CD14-positive monocyte (primary cell): ENCODE data around the gene PPARG. TPM values are rescaled to one million over a fixed set of nuclear protein-coding genes. Genes with fewer than 3 reads are reported as not detected.

Experiments
- DNase-seq, 3 donors: peaks; one replicate each; pipeline ENCODE4 v3.0.0-alpha.2; 2011 to 2022
- H2AFZ ChIP-seq: 2 replicates; pipeline ENCODE4 v1.6.0; 2012; ENCODE audit warnings: mild to moderate bottlenecking, low read depth, low read length, inconsistent platforms; ENCODE audit not compliant: insufficient read depth, poor library complexity, severe bottlenecking
- H3K27ac ChIP-seq, 2 donors: 1 replicate in 1 of 2; 2 replicates in 1 of 2; pipeline ENCODE4 v1.5.1; 2012 to 2013; ENCODE audit warnings: low read length in 2 of 2, control low read depth in 1 of 2, inconsistent platforms in 1 of 2, low read depth in 1 of 2, mild to moderate bottlenecking in 1 of 2
- H3K27me3 ChIP-seq, 2 donors: one replicate each; pipeline versions ENCODE4 v1.6.0 to v1.6.1; 2011 to 2013; ENCODE audit warnings: low read length in 2 of 2; ENCODE audit not compliant: control insufficient read depth in 2 of 2, insufficient read depth in 2 of 2
- H3K36me3 ChIP-seq, 2 donors: replicated peaks in 1 of 2; 1 replicate in 1 of 2; 2 replicates in 1 of 2; pipeline versions ENCODE4 v1.5.1 to v1.6.1; 2012 to 2013; ENCODE audit warnings: low read length in 2 of 2, control low read depth in 1 of 2, inconsistent platforms in 1 of 2, mild to moderate bottlenecking in 1 of 2; ENCODE audit not compliant: insufficient read depth in 2 of 2, control insufficient read depth in 1 of 2
- H3K4me1 ChIP-seq, 2 donors: 1 replicate in 1 of 2; 2 replicates in 1 of 2; pipeline versions ENCODE4 v1.5.1 to v1.6.1; 2012 to 2013; ENCODE audit warnings: low read length in 2 of 2, control low read depth in 1 of 2, inconsistent platforms in 1 of 2, mild to moderate bottlenecking in 1 of 2, moderate library complexity in 1 of 2; ENCODE audit not compliant: insufficient read depth in 2 of 2, control insufficient read depth in 1 of 2
- H3K4me2 ChIP-seq: replicated peaks from 2 replicates; pipeline ENCODE3; 2012; ENCODE audit warnings: low read length, moderate library complexity, mild to moderate bottlenecking; ENCODE audit not compliant: poor library complexity, severe bottlenecking; ENCODE audit errors: extremely low read depth
- H3K4me3 ChIP-seq, 3 experiments: fragments of 200-600 bp in 1 of 3; sonication (generic) in 1 of 3; replicated peaks in 1 of 3; 1 replicate in 2 of 3; 2 replicates in 1 of 3; pipeline ENCODE4 v1.5.1; 2011 to 2013; ENCODE audit warnings: low read length in 3 of 3, mild to moderate bottlenecking in 3 of 3, control low read depth in 2 of 3, low read depth in 2 of 3, inconsistent platforms in 1 of 3, moderate library complexity in 1 of 3
- H3K79me2 ChIP-seq: 2 replicates; pipeline ENCODE4 v1.6.0; 2012; ENCODE audit warnings: mild to moderate bottlenecking, control low read depth, inconsistent platforms, low read length, moderate library complexity; ENCODE audit not compliant: insufficient read depth
- H3K9ac ChIP-seq: 2 replicates; pipeline ENCODE4 v1.6.0; 2017; ENCODE audit warnings: low read length, mild to moderate bottlenecking; ENCODE audit not compliant: insufficient read depth, poor library complexity, severe bottlenecking
- H3K9me3 ChIP-seq, 2 donors: replicated peaks in 1 of 2; 1 replicate in 1 of 2; 2 replicates in 1 of 2; pipeline versions ENCODE4 v1.5.1 to v1.6.1; 2012 to 2013; ENCODE audit warnings: low read length in 2 of 2, control low read depth in 1 of 2; ENCODE audit not compliant: control insufficient read depth in 1 of 2, insufficient read depth in 1 of 2
- H4K20me1 ChIP-seq: 2 replicates; pipeline ENCODE4 v1.6.0; 2012; ENCODE audit warnings: mild to moderate bottlenecking, low read length, control low read depth, moderate library complexity; ENCODE audit not compliant: insufficient read depth
- H3K27ac Mint-ChIP-seq, 7 donors: one replicate each; pipeline ENCODE4 v1.8.0; 2020; ENCODE audit warnings: mild to moderate bottlenecking in 7 of 7, mixed read lengths in 7 of 7, moderate library complexity in 6 of 7, inconsistent platforms in 2 of 7
- H3K27me3 Mint-ChIP-seq, 3 donors: one replicate each; pipeline ENCODE4 v1.8.0; 2021 to 2022; ENCODE audit warnings: low read depth in 3 of 3, mild to moderate bottlenecking in 3 of 3, mixed read lengths in 3 of 3, moderate library complexity in 3 of 3, inconsistent platforms in 1 of 3
- H3K36me3 Mint-ChIP-seq, 2 donors: one replicate each; pipeline ENCODE4 v1.8.0; 2020; ENCODE audit warnings: mixed read lengths in 2 of 2, inconsistent platforms in 1 of 2, mild to moderate bottlenecking in 1 of 2
- H3K4me1 Mint-ChIP-seq: one replicate; pipeline ENCODE4 v1.8.0; 2020; ENCODE audit warnings: mild to moderate bottlenecking, mixed read lengths
- H3K4me3 Mint-ChIP-seq, 2 donors: one replicate each; pipeline ENCODE4 v1.8.0; 2020; ENCODE audit warnings: mild to moderate bottlenecking in 2 of 2, mixed read lengths in 2 of 2, moderate library complexity in 1 of 2
- H3K9me3 Mint-ChIP-seq, 7 donors: one replicate each; pipeline ENCODE4 v1.8.0; 2020 to 2022; ENCODE audit warnings: mixed read lengths in 7 of 7, mild to moderate bottlenecking in 6 of 7, moderate library complexity in 6 of 7, inconsistent platforms in 2 of 7
- CTCF ChIP-seq: fragments of 200-600 bp; IDR thresholded peaks from one replicate; pipeline ENCODE4 v1.8.0; 2022; ENCODE audit warnings: antibody characterized with exemption, mild to moderate bottlenecking
- WGBS: methylation state at CpG from one replicate; pipeline ENCODE4 v1.1.5; 2013; ENCODE audit warnings: missing lambda C conversion rate; ENCODE audit not compliant: insufficient coverage; 5-methylcytosine and 5-hydroxymethylcytosine counted together
- intact Hi-C, 2 donors: fragments of 100-400 bp; cut with micrococcal nuclease; formaldehyde crosslinking; loops; one replicate each; pipeline versions ENCODE4 v1.15.0 to v1.15.1; 2023
- polyA plus RNA-seq, 3 donors: library from polyadenylated mRNA; depleted of rRNA in 1 of 3; unstranded in 2 of 3; stranded (reverse) in 1 of 3; fragments of 300-500 nt in 2 of 3; fragments of >200 nt in 1 of 3; fragmentation: Illumina TruSeq in 2 of 3; gene quantifications; 1 replicate in 2 of 3; 2 replicates in 1 of 3; pipeline ENCODE4 v1.2.3, GENCODE V29; 2012 to 2021

PPARG gene
- polyA plus RNA-seq, 3 donors, result 0.56 to 2.0 (median 0.97) TPM

GRCh38 chr3:12340506-12340905 is 51.6 kb downstream of the PPARG start:
- no CpG with 5 or more reads among the region's 2 CpGs for WGBS
- no peaks in the 10 kb centered on the region for H3K9me3 Mint-ChIP-seq

GRCh38 chr3:12342151-12342550 is 53.3 kb downstream of the PPARG start:
- no peak overlapping the region for H3K9ac ChIP-seq
- Mint-ChIP-seq H3K4me3 (no peak overlapping the region), H3K4me1 (peaks cover 18% of the 10 kb centered on the region), H3K36me3 (no peaks in the 10 kb centered on the region), H3K9me3 (no peaks in the 10 kb centered on the region), H3K27me3 (peaks cover 0 to 3% (median 1%) of the 10 kb centered on the region in 3 donors), H3K27ac (peak overlapping the region in 1 of 7 donors; percentile 74)
- no peak for TF ChIP-seq CTCF
- no peaks in the 10 kb centered on the region for H3K36me3 ChIP-seq
- H4K20me1 ChIP-seq, result no peaks in the 10 kb centered on the region
- H3K27ac ChIP-seq, result no peak overlapping the region
- no peak overlapping the region for H2AFZ ChIP-seq
- H3K9me3 ChIP-seq, result no peaks in the 10 kb centered on the region
- H3K27me3 ChIP-seq, result no peaks in the 10 kb centered on the region
- H3K4me1 ChIP-seq, result peaks cover 4 to 9% of the 10 kb centered on the region in 2 donors
- intact Hi-C loops, result no loop called here
- peak in 1 of 3 donors; percentile 31 for DNase-seq
- H3K4me3 ChIP-seq, result no peak overlapping the region
- H3K4me2 ChIP-seq, result no peak overlapping the region
- H3K79me2 ChIP-seq, result no peaks in the 10 kb centered on the region

More at GRCh38 chr3:12340506-12340905, 51.6 kb downstream of the PPARG start:
- DNase-seq, result no peak
- H3K79me2 ChIP-seq, result no peaks in the 10 kb centered on the region
- intact Hi-C loops, result no loop called here
- H3K4me1 ChIP-seq, result peaks cover 10 to 20% of the 10 kb centered on the region in 2 donors
- no peak overlapping the region for H3K4me2 ChIP-seq
- no peak overlapping the region for H3K27ac ChIP-seq
- H3K36me3 ChIP-seq, result no peaks in the 10 kb centered on the region
- no peak overlapping the region for H3K27ac Mint-ChIP-seq
- no peak overlapping the region for H3K4me3 ChIP-seq
- no peaks in the 10 kb centered on the region for H4K20me1 ChIP-seq
- no peaks in the 10 kb centered on the region for H3K9me3 ChIP-seq
- peaks cover 0 to 3% (median 1%) of the 10 kb centered on the region in 3 donors for H3K27me3 Mint-ChIP-seq
- H3K4me3 Mint-ChIP-seq, result no peak overlapping the region
- H3K4me1 Mint-ChIP-seq, result peaks cover 28% of the 10 kb centered on the region
- no peak overlapping the region for H2AFZ ChIP-seq
- no peak for TF ChIP-seq CTCF
- no peaks in the 10 kb centered on the region for H3K36me3 Mint-ChIP-seq
- H3K27me3 ChIP-seq, result no peaks in the 10 kb centered on the region
- no peak overlapping the region for H3K9ac ChIP-seq
